Breast epithelium (tissue), 3 donors: ENCODE results near the gene ZNF154.

Experiments used
- CTCF ChIP-seq, 3 donors: fragments of 450-650 bp; IDR thresholded peaks; one replicate each; pipeline ENCODE4 v1.5.1; 2016 to 2017; ENCODE audit warnings: antibody characterized with exemption in 3 of 3, mild to moderate bottlenecking in 3 of 3, moderate library complexity in 3 of 3
- POLR2A ChIP-seq: fragments of 450-650 bp; IDR thresholded peaks from one replicate; pipeline ENCODE4 v1.6.1; 2016; ENCODE audit warnings: antibody characterized with exemption, mild to moderate bottlenecking, moderate library complexity
- POLR2AphosphoS5 ChIP-seq, 3 donors: sonication (generic); formaldehyde crosslinking; IDR thresholded peaks; one replicate each; pipeline ENCODE4 v1.6.1; 2017; ENCODE audit warnings: antibody characterized with exemption in 3 of 3

- TF ChIP-seq POLR2AphosphoS5 (IDR thresholded peaks at IDR 0.05) (no peak), CTCF (IDR thresholded peaks at IDR 0.05) (no peak), POLR2A (no peak)
These were observed 43.7 kb downstream of the ZNF154 start for GRCh38 chr19:57665261-57665806.
